Measurements from ENCODE around the gene TPCN1.

The TPCN1 gene

GRCh38 chr12:113266106-113266895 is 45.0 kb downstream of the TPCN1 start:
- DNase-seq: no peak

- no peak for DNase-seq
Measured at GRCh38 chr12:113267621-113268020, 46.4 kb downstream of the TPCN1 start.

- no peak for DNase-seq
Measured at GRCh38 chr12:113268136-113268535, 46.9 kb downstream of the TPCN1 start.

GRCh38 chr12:113268621-113269020 is 47.4 kb downstream of the TPCN1 start:
- no peak for DNase-seq

GRCh38 chr12:113269257-113269943 is 48.1 kb downstream of the TPCN1 start:
- no peak for DNase-seq

GRCh38 chr12:113270709-113271009 is 49.4 kb downstream of the TPCN1 start:
- DNase-seq: no peak

- DNase-seq: no peak
Measured at GRCh38 chr12:113271466-113271852, 50.2 kb downstream of the TPCN1 start.

- no peak for DNase-seq
Measured at GRCh38 chr12:113271853-113272561, 50.7 kb downstream of the TPCN1 start.

- no peak for DNase-seq
Measured at GRCh38 chr12:113273053-113273725, 51.9 kb downstream of the TPCN1 start.

- no peak for DNase-seq
Measured at GRCh38 chr12:113274848-113275247, 53.6 kb downstream of the TPCN1 start.

GRCh38 chr12:113276306-113276705 is 55.0 kb downstream of the TPCN1 start:
- DNase-seq: no peak

GRCh38 chr12:113276946-113277500 is 55.8 kb downstream of the TPCN1 start:
- no peak for DNase-seq

GRCh38 chr12:113277511-113277910 is 56.2 kb downstream of the TPCN1 start:
- DNase-seq: no peak

GRCh38 chr12:113278141-113278540 is 56.9 kb downstream of the TPCN1 start:
- no peak for DNase-seq

GRCh38 chr12:113278633-113279032 is 57.4 kb downstream of the TPCN1 start:
- DNase-seq: no peak

GRCh38 chr12:113284751-113285150 is 63.5 kb downstream of the TPCN1 start:
- no peak for DNase-seq

GRCh38 chr12:113285679-113286610 is 64.7 kb downstream of the TPCN1 start:
- no peak for DNase-seq

- DNase-seq: no peak
Measured at GRCh38 chr12:113286712-113287111, 65.4 kb downstream of the TPCN1 start.

GRCh38 chr12:113287146-113287898 is 66.1 kb downstream of the TPCN1 start:
- DNase-seq: no peak

GRCh38 chr12:113287899-113288282 is 66.6 kb downstream of the TPCN1 start:
- DNase-seq: no peak

- no peak for DNase-seq
Measured at GRCh38 chr12:113289361-113289760, 68.1 kb downstream of the TPCN1 start.

All from activated T-cell treated with anti-CD3 and anti-CD28 coated beads for 4 hours (primary cell).